GM12865 (cell line): Measurements from ENCODE around the gene GCLM.
A peak's percentile ranks its signal among the peaks of the same experiment; 100 is the strongest.
"Not testable (repeated sequence)": the region's sequence is repeated elsewhere in the genome, so short reads cannot be mapped to it uniquely, and the experiment has no call there.

Experiments used
- DNase-seq: peaks from one replicate; pipeline ENCODE4 v3.0.0; 2010; ENCODE audit warnings: low read depth
- H3K4me3 ChIP-seq: 2 replicates; pipeline ENCODE4 v1.5.1; 2011; ENCODE audit warnings: mild to moderate bottlenecking, low read depth, low read length, control low read depth
- CTCF ChIP-seq: IDR thresholded peaks from 2 replicates; pipeline ENCODE4 v1.5.1; 2011; ENCODE audit warnings: low read length, control low read depth, low read depth, inconsistent platforms; ENCODE audit not compliant: insufficient read depth; ENCODE audit errors: missing control alignments

Gene GCLM

GRCh38 chr1:93877529-93877928 is 31.7 kb downstream of the GCLM start:
- no peak for DNase-seq
- no peak overlapping the region; the same call in 1 of the 2 replicates for H3K4me3 ChIP-seq
- TF ChIP-seq CTCF, result no peak

- no peak overlapping the region for H3K4me3 ChIP-seq
- no peak for DNase-seq
- no peak for TF ChIP-seq CTCF
Measured at GRCh38 chr1:93876244-93876643, 33.0 kb downstream of the GCLM start.

- DNase-seq, result peak; percentile 27
- TF ChIP-seq CTCF, result peak; percentile 33
- H3K4me3 ChIP-seq, result no peak overlapping the region
Measured at GRCh38 chr1:93874025-93874651, 35.1 kb downstream of the GCLM start.

- DNase-seq, result no peak
- TF ChIP-seq CTCF, result no peak
- no peak overlapping the region for H3K4me3 ChIP-seq
Measured at GRCh38 chr1:93871366-93871765, 37.9 kb downstream of the GCLM start.

- no peak overlapping the region for H3K4me3 ChIP-seq
- no peak for TF ChIP-seq CTCF
- no peak for DNase-seq
Measured at GRCh38 chr1:93869653-93870052, 39.6 kb downstream of the GCLM start.

GRCh38 chr1:93868492-93868891 is 40.7 kb downstream of the GCLM start:
- H3K4me3 ChIP-seq, DNase-seq: not testable (repeated sequence)

- H3K4me3 ChIP-seq, result no peak overlapping the region
- no peak for TF ChIP-seq CTCF
- no peak for DNase-seq
Measured at GRCh38 chr1:93865253-93865652, 44.0 kb downstream of the GCLM start.
